Chondrocyte (in vitro differentiated cells): ENCODE measurements around the gene PRR5L. TPM values are rescaled to one million over a fixed set of nuclear protein-coding genes. Genes with fewer than 3 reads are reported as not detected.

Experiments used
- DNase-seq: peaks from one replicate; pipeline ENCODE4 v3.0.0; 2021; ENCODE audit warnings: mixed read lengths, low spot score
- H3K27ac Mint-ChIP-seq: one replicate; pipeline ENCODE4 v1.8.0; 2021; ENCODE audit warnings: mild to moderate bottlenecking, moderate library complexity, mixed read lengths; ENCODE audit not compliant: unreplicated experiment
- H3K27me3 Mint-ChIP-seq: 2 replicates; pipeline ENCODE4 v1.8.0; 2021; ENCODE audit warnings: low read depth, mixed read lengths
- H3K36me3 Mint-ChIP-seq: 2 replicates; pipeline ENCODE4 v1.8.0; 2021; ENCODE audit warnings: low read depth, mixed read lengths
- H3K4me1 Mint-ChIP-seq: 2 replicates; pipeline ENCODE4 v1.8.0; 2021; ENCODE audit warnings: low read depth, mild to moderate bottlenecking, mixed read lengths
- H3K4me3 Mint-ChIP-seq: one replicate; pipeline ENCODE4 v1.8.0; 2021; ENCODE audit warnings: mild to moderate bottlenecking, moderate library complexity, mixed read lengths; ENCODE audit not compliant: unreplicated experiment
- H3K9me3 Mint-ChIP-seq: 2 replicates; pipeline ENCODE4 v1.8.0; 2021; ENCODE audit warnings: low read depth, mixed read lengths
- CTCF ChIP-seq: fragments of 200-600 bp; sonication (generic); IDR thresholded peaks from 2 replicates; pipeline ENCODE4 v1.5.0; 2021; ENCODE audit warnings: antibody characterized with exemption, mild to moderate bottlenecking, moderate library complexity
- total RNA-seq: library from RNA; stranded (reverse); gene quantifications from 3 replicates; pipeline ENCODE4 v1.2.1, GENCODE V29; 2021

Gene PRR5L
- total RNA-seq, 1 donor from 2014 or later = 50.7 TPM

GRCh38 chr11:36427876-36428275 lies 131.8 kb downstream of the PRR5L start:
- H3K27me3 Mint-ChIP-seq = no peaks in the 10 kb centered on the region
- no peaks in the 10 kb centered on the region for H3K9me3 Mint-ChIP-seq
- peaks cover 68% of the 10 kb centered on the region for H3K4me1 Mint-ChIP-seq
- DNase-seq = no peak
- no peak overlapping the region for H3K27ac Mint-ChIP-seq
- H3K36me3 Mint-ChIP-seq = peaks cover 38% of the 10 kb centered on the region
- no peak for TF ChIP-seq CTCF
- H3K4me3 Mint-ChIP-seq = no peak overlapping the region

- H3K4me3 Mint-ChIP-seq = peak overlapping the region; percentile 46
- no peak for DNase-seq
- H3K4me1 Mint-ChIP-seq = peaks cover 37% of the 10 kb centered on the region
- peak; percentile 51 for TF ChIP-seq CTCF
- no peaks in the 10 kb centered on the region for H3K9me3 Mint-ChIP-seq
- peaks cover 40% of the 10 kb centered on the region for H3K36me3 Mint-ChIP-seq
- H3K27ac Mint-ChIP-seq = peak overlapping the region; percentile 86
- H3K27me3 Mint-ChIP-seq = no peaks in the 10 kb centered on the region
These were observed 135.5 kb downstream of the PRR5L start for GRCh38 chr11:36431429-36432092.

- TF ChIP-seq CTCF = no peak
- peak overlapping the region; percentile 86 for H3K27ac Mint-ChIP-seq
- H3K36me3 Mint-ChIP-seq = peaks cover 40% of the 10 kb centered on the region
- no peak for DNase-seq
- H3K4me3 Mint-ChIP-seq = no peak overlapping the region
- H3K9me3 Mint-ChIP-seq = no peaks in the 10 kb centered on the region
- no peaks in the 10 kb centered on the region for H3K27me3 Mint-ChIP-seq
- H3K4me1 Mint-ChIP-seq = peaks cover 32% of the 10 kb centered on the region
These were observed 136.0 kb downstream of the PRR5L start for GRCh38 chr11:36432093-36432469.

- Mint-ChIP-seq H3K4me3 (no peak overlapping the region), H3K4me1 (peaks cover 26% of the 10 kb centered on the region), H3K27ac (no peak overlapping the region), H3K9me3 (no peaks in the 10 kb centered on the region), H3K36me3 (peaks cover 44% of the 10 kb centered on the region), H3K27me3 (no peaks in the 10 kb centered on the region)
- no peak for TF ChIP-seq CTCF
- no peak for DNase-seq
These were observed 136.7 kb downstream of the PRR5L start for GRCh38 chr11:36432738-36433137.

GRCh38 chr11:36436064-36436463 lies 140.0 kb downstream of the PRR5L start:
- peaks cover 54% of the 10 kb centered on the region for H3K36me3 Mint-ChIP-seq
- H3K27me3 Mint-ChIP-seq = no peaks in the 10 kb centered on the region
- no peak overlapping the region for H3K27ac Mint-ChIP-seq
- no peaks in the 10 kb centered on the region for H3K9me3 Mint-ChIP-seq
- no peak overlapping the region for H3K4me3 Mint-ChIP-seq
- no peak for TF ChIP-seq CTCF
- H3K4me1 Mint-ChIP-seq = peaks cover 17% of the 10 kb centered on the region
- DNase-seq = no peak
